ENCODE results near the gene FNIP2.
"Not testable (repeated sequence)": the region's sequence is repeated elsewhere in the genome, so short reads cannot be mapped to it uniquely, and the experiment has no call there.

The FNIP2 gene

GRCh38 chr4:158809208-158809607, 40.4 kb downstream of the FNIP2 start:
- DNase-seq; in situ Hi-C loops (cut with HindIII; ENCODE audit: low pct_ligation_motif_present, low pct_unique_long_range_greater_than_20kb, low sequenced_read_pairs): not testable (repeated sequence)

- peak; percentile 77 for DNase-seq
These were observed 41.0 kb downstream of the FNIP2 start for GRCh38 chr4:158809611-158810486.

GRCh38 chr4:158810487-158811215, 41.8 kb downstream of the FNIP2 start:
- in situ Hi-C loops (cut with HindIII; ENCODE audit: low pct_ligation_motif_present, low pct_unique_long_range_greater_than_20kb, low sequenced_read_pairs), result no loop called here
- peak; percentile 78 for DNase-seq

More at GRCh38 chr4:158809611-158810486, 41.0 kb downstream of the FNIP2 start:
- in situ Hi-C loops (cut with HindIII; ENCODE audit: low pct_ligation_motif_present, low pct_unique_long_range_greater_than_20kb, low sequenced_read_pairs), result no loop called here

GRCh38 chr4:158811216-158811540, 42.4 kb downstream of the FNIP2 start:
- no peak for DNase-seq
- in situ Hi-C loops (cut with HindIII; ENCODE audit: low pct_ligation_motif_present, low pct_unique_long_range_greater_than_20kb, low sequenced_read_pairs), result no loop called here

GRCh38 chr4:158811704-158812103, 42.9 kb downstream of the FNIP2 start:
- in situ Hi-C loops (cut with HindIII; ENCODE audit: low pct_ligation_motif_present, low pct_unique_long_range_greater_than_20kb, low sequenced_read_pairs), result no loop called here
- DNase-seq, result no peak

- in situ Hi-C loops (cut with HindIII; ENCODE audit: low pct_ligation_motif_present, low pct_unique_long_range_greater_than_20kb, low sequenced_read_pairs), result no loop called here
These were observed 43.3 kb downstream of the FNIP2 start for GRCh38 chr4:158812133-158812532.

GRCh38 chr4:158812543-158812942, 43.7 kb downstream of the FNIP2 start:
- DNase-seq, result no peak
- in situ Hi-C loops (cut with HindIII; ENCODE audit: low pct_ligation_motif_present, low pct_unique_long_range_greater_than_20kb, low sequenced_read_pairs), result no loop called here

More at GRCh38 chr4:158812133-158812532, 43.3 kb downstream of the FNIP2 start:
- DNase-seq, result no peak

- no peak for DNase-seq
- in situ Hi-C loops (cut with HindIII; ENCODE audit: low pct_ligation_motif_present, low pct_unique_long_range_greater_than_20kb, low sequenced_read_pairs), result no loop called here
These were observed 44.3 kb downstream of the FNIP2 start for GRCh38 chr4:158813113-158813512.

GRCh38 chr4:158814207-158814606, 45.4 kb downstream of the FNIP2 start:
- in situ Hi-C loops (cut with HindIII; ENCODE audit: low pct_ligation_motif_present, low pct_unique_long_range_greater_than_20kb, low sequenced_read_pairs), result no loop called here
- no peak for DNase-seq

- DNase-seq, result no peak
- in situ Hi-C loops (cut with HindIII; ENCODE audit: low pct_ligation_motif_present, low pct_unique_long_range_greater_than_20kb, low sequenced_read_pairs), result no loop called here
These were observed 46.0 kb downstream of the FNIP2 start for GRCh38 chr4:158814636-158815330.

GRCh38 chr4:158816955-158817354, 48.1 kb downstream of the FNIP2 start:
- no peak for DNase-seq
- in situ Hi-C loops (cut with HindIII; ENCODE audit: low pct_ligation_motif_present, low pct_unique_long_range_greater_than_20kb, low sequenced_read_pairs), result no loop called here

GRCh38 chr4:158817562-158818296, 48.9 kb downstream of the FNIP2 start:
- in situ Hi-C loops (cut with HindIII; ENCODE audit: low pct_ligation_motif_present, low pct_unique_long_range_greater_than_20kb, low sequenced_read_pairs), result no loop called here
- DNase-seq, result no peak

- DNase-seq, result no peak
- in situ Hi-C loops (cut with HindIII; ENCODE audit: low pct_ligation_motif_present, low pct_unique_long_range_greater_than_20kb, low sequenced_read_pairs), result no loop called here
These were observed 49.8 kb downstream of the FNIP2 start for GRCh38 chr4:158818560-158819140.

- in situ Hi-C loops (cut with HindIII; ENCODE audit: low pct_ligation_motif_present, low pct_unique_long_range_greater_than_20kb, low sequenced_read_pairs), result no loop called here
These were observed 51.3 kb downstream of the FNIP2 start for GRCh38 chr4:158819942-158820786.

GRCh38 chr4:158821228-158821971, 52.6 kb downstream of the FNIP2 start:
- no peak for DNase-seq
- in situ Hi-C loops (cut with HindIII; ENCODE audit: low pct_ligation_motif_present, low pct_unique_long_range_greater_than_20kb, low sequenced_read_pairs), result no loop called here

More at GRCh38 chr4:158819942-158820786, 51.3 kb downstream of the FNIP2 start:
- DNase-seq, result no peak

GRCh38 chr4:158822348-158822747, 53.5 kb downstream of the FNIP2 start:
- in situ Hi-C loops (cut with HindIII; ENCODE audit: low pct_ligation_motif_present, low pct_unique_long_range_greater_than_20kb, low sequenced_read_pairs), result no loop called here
- no peak for DNase-seq

GRCh38 chr4:158823461-158823873, 54.6 kb downstream of the FNIP2 start:
- in situ Hi-C loops (cut with HindIII; ENCODE audit: low pct_ligation_motif_present, low pct_unique_long_range_greater_than_20kb, low sequenced_read_pairs), result no loop called here
- no peak for DNase-seq

Measured in ACHN (cell line).